ENCODE data around the gene NUBPL.

DNA sequence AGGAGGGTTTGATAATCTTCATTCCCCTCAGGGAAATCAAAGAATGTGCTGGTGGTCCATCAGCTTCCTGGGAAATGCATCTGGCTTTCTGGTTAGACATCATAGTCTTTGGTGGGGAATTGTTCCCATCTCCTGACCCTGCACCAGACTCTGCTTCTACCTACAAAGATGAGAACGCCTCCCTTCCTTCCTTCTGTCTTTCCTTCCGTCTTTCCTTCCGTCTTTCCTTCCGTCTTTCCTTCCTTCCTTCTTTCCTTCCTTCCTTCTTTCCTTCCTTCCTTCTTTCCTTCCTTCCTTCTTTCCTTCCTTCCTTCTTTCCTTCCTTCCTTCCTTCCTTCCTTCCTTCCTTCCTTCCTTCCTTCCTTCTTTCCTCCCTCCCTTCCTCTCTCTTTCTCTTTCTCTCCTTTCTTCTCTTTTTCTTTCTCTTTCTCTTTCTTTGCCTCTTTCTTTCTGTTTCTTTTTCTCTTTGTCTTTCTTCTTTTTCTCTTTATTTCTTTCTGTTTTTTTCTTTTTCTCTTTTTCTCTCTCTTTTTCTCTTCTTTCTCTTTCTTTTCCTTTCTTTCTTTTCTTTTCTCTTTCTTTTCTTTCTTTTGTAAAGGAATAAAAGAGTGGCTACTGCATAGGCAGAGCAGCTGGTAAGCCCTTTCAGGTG lies 326.9 kb downstream of the NUBPL start:
- no peak for TF ChIP-seq NFE2L1 (CRISPR knock-in tag; IDR thresholded peaks at IDR 0.05)
- TF ChIP-seq, protein P1, sequence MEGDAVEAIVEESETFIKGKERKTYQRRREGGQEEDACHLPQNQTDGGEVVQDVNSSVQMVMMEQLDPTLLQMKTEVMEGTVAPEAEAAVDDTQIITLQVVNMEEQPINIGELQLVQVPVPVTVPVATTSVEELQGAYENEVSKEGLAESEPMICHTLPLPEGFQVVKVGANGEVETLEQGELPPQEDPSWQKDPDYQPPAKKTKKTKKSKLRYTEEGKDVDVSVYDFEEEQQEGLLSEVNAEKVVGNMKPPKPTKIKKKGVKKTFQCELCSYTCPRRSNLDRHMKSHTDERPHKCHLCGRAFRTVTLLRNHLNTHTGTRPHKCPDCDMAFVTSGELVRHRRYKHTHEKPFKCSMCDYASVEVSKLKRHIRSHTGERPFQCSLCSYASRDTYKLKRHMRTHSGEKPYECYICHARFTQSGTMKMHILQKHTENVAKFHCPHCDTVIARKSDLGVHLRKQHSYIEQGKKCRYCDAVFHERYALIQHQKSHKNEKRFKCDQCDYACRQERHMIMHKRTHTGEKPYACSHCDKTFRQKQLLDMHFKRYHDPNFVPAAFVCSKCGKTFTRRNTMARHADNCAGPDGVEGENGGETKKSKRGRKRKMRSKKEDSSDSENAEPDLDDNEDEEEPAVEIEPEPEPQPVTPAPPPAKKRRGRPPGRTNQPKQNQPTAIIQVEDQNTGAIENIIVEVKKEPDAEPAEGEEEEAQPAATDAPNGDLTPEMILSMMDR (IDR thresholded peaks at IDR 0.05): no peak

Data from WTC11 (cell line).